Peyer's patch (tissue), 4 donors: ENCODE data around the gene KIFC3. TPM values are rescaled to one million over a fixed set of nuclear protein-coding genes. Genes with fewer than 3 reads are reported as not detected.
"Not testable (repeated sequence)": the region's sequence is repeated elsewhere in the genome, so short reads cannot be mapped to it uniquely, and the experiment has no call there.

ENCODE experiments used
- DNase-seq, 3 donors: peaks; one replicate each; pipeline ENCODE4 v3.0.0-alpha.2; 2017 to 2019
- H3K27ac ChIP-seq, 4 donors: fragments of 200-600 bp; sonication (generic); one replicate each; pipeline ENCODE4 v1.5.1; 2016 to 2019
- H3K27me3 ChIP-seq, 2 donors: fragments of 200-600 bp; sonication (generic); one replicate each; pipeline ENCODE4 v1.5.1; 2019
- H3K36me3 ChIP-seq, 3 donors: fragments of 200-600 bp; sonication (generic); one replicate each; pipeline ENCODE4 v1.5.1; 2016 to 2019
- H3K4me1 ChIP-seq, 4 donors: fragments of 200-600 bp; sonication (generic); one replicate each; pipeline ENCODE4 v1.5.1; 2016 to 2019
- H3K4me3 ChIP-seq, 4 donors: fragments of 200-600 bp; sonication (generic); 1 replicate in 3 of 4; 2 replicates in 1 of 4; pipeline ENCODE4 v1.5.1; 2016 to 2019; ENCODE audit warnings: mild to moderate bottlenecking in 1 of 4
- H3K9me3 ChIP-seq, 4 donors: fragments of 200-600 bp; sonication (generic); one replicate each; pipeline ENCODE4 v1.5.1; 2016 to 2019; ENCODE audit warnings: mild to moderate bottlenecking in 1 of 4
- CTCF ChIP-seq, 6 experiments: fragments of 450-650 bp in 4 of 6; fragments of 200-600 bp in 2 of 6; sonication (generic) in 1 of 6; IDR thresholded peaks; one replicate each; pipeline ENCODE4 v1.5.1; 2017 to 2019; ENCODE audit warnings: antibody characterized with exemption in 6 of 6, mild to moderate bottlenecking in 3 of 6, moderate library complexity in 1 of 6
- POLR2A ChIP-seq, 2 donors: fragments of 450-650 bp; IDR thresholded peaks; one replicate each; pipeline ENCODE4 v1.5.1; 2017; ENCODE audit warnings: antibody characterized with exemption in 2 of 2, mild to moderate bottlenecking in 2 of 2, moderate library complexity in 2 of 2
- total RNA-seq, 4 donors: library from RNA; depleted of rRNA; stranded (reverse); fragments of >200 nt; gene quantifications; one replicate each; pipeline ENCODE4 v1.1.0, GENCODE V29; 2016

The KIFC3 gene
- total RNA-seq, 4 donors from 2014 or later, result 29.7 to 530 (median 272) TPM

GRCh38 chr16:57797526-57798266, 4.6 kb downstream of the KIFC3 start:
- TF ChIP-seq POLR2A (IDR thresholded peaks at IDR 0.05), result peak in 1 of 2 donors; percentile 13
- TF ChIP-seq CTCF (IDR thresholded peaks at IDR 0.05), result no peak
- Histone ChIP-seq H3K27me3 (no peaks in the 10 kb centered on the region), H3K4me1 (peaks cover 0 to 55% (median 5%) of the 10 kb centered on the region in 4 donors), H3K9me3 (no peaks in the 10 kb centered on the region), H3K36me3 (peaks cover 0 to 30% (median 0%) of the 10 kb centered on the region in 3 donors), H3K27ac (peak overlapping the region in 2 of 4 donors; percentile 55 to 68), H3K4me3 (peak overlapping the region in 2 of 4 donors; percentile 33 to 42)
- peak in 2 of 3 donors; percentile 68 to 79 for DNase-seq

GRCh38 chr16:57797216-57797525, 5.1 kb downstream of the KIFC3 start:
- H3K27ac ChIP-seq, result peak overlapping the region in 2 of 4 donors; percentile 55 to 68
- peak overlapping the region in 2 of 4 donors; percentile 33 to 42 for H3K4me3 ChIP-seq
- DNase-seq, result no peak
- no peaks in the 10 kb centered on the region for H3K27me3 ChIP-seq
- peaks cover 0 to 53% (median 3%) of the 10 kb centered on the region in 4 donors for H3K4me1 ChIP-seq
- peaks cover 0 to 33% (median 0%) of the 10 kb centered on the region in 3 donors for H3K36me3 ChIP-seq
- H3K9me3 ChIP-seq, result no peaks in the 10 kb centered on the region
- TF ChIP-seq POLR2A (IDR thresholded peaks at IDR 0.05), result no peak
- no peak for TF ChIP-seq CTCF (IDR thresholded peaks at IDR 0.05)

- not testable (repeated sequence) for H3K9me3 ChIP-seq, H3K4me3 ChIP-seq, H3K27me3 ChIP-seq, DNase-seq, H3K27ac ChIP-seq
- peaks cover 0 to 41% (median 0%) of the 10 kb centered on the region in 4 donors for H3K4me1 ChIP-seq
- peaks cover 0 to 45% (median 0%) of the 10 kb centered on the region in 3 donors for H3K36me3 ChIP-seq
These were observed 6.3 kb downstream of the KIFC3 start for GRCh38 chr16:57796014-57796413.

- DNase-seq, result peak in 2 of 3 donors; percentile 53 to 67
- H3K36me3 ChIP-seq, result peaks cover 0 to 47% (median 0%) of the 10 kb centered on the region in 3 donors
- TF ChIP-seq POLR2A (IDR thresholded peaks at IDR 0.05) (no peak), CTCF (IDR thresholded peaks at IDR 0.05) (peak in 4 of 6 experiments; percentile 16 to 49 (median 38))
- H3K27me3 ChIP-seq, result no peaks in the 10 kb centered on the region
- H3K4me1 ChIP-seq, result peaks cover 0 to 36% (median 0%) of the 10 kb centered on the region in 4 donors
- no peaks in the 10 kb centered on the region for H3K9me3 ChIP-seq
- H3K4me3 ChIP-seq, result no peak overlapping the region
- no peak overlapping the region for H3K27ac ChIP-seq
These were observed 6.8 kb downstream of the KIFC3 start for GRCh38 chr16:57795431-57795878.

GRCh38 chr16:57794849-57795430, 7.4 kb downstream of the KIFC3 start:
- TF ChIP-seq POLR2A (IDR thresholded peaks at IDR 0.05), result no peak
- no peak for TF ChIP-seq CTCF (IDR thresholded peaks at IDR 0.05)
- no peak for DNase-seq
- Histone ChIP-seq H3K36me3 (peaks cover 0 to 47% (median 0%) of the 10 kb centered on the region in 3 donors), H3K4me1 (peaks cover 0 to 31% (median 0%) of the 10 kb centered on the region in 4 donors), H3K27ac (no peak overlapping the region), H3K9me3 (no peaks in the 10 kb centered on the region), H3K4me3 (no peak overlapping the region), H3K27me3 (no peaks in the 10 kb centered on the region)

GRCh38 chr16:57791893-57792461, 10.3 kb downstream of the KIFC3 start:
- H3K4me3 ChIP-seq, result no peak overlapping the region
- TF ChIP-seq CTCF (IDR thresholded peaks at IDR 0.05) (no peak), POLR2A (IDR thresholded peaks at IDR 0.05) (no peak)
- no peak for DNase-seq
- H3K9me3 ChIP-seq, result no peaks in the 10 kb centered on the region
- H3K36me3 ChIP-seq, result peaks cover 0 to 55% (median 0%) of the 10 kb centered on the region in 3 donors
- H3K4me1 ChIP-seq, result peaks cover 0 to under 1% (median 0%) of the 10 kb centered on the region in 4 donors
- no peak overlapping the region for H3K27ac ChIP-seq
- H3K27me3 ChIP-seq, result no peaks in the 10 kb centered on the region
